Nephron progenitor cell (in vitro differentiated cells): ENCODE results near the gene HES2.

Source experiments
- DNase-seq: peaks from one replicate; pipeline ENCODE4 v3.0.0; 2021
- H3K27ac Mint-ChIP-seq: 2 replicates; pipeline ENCODE4 v1.8.0; 2021; ENCODE audit warnings: mild to moderate bottlenecking, moderate library complexity, mixed read lengths
- H3K27me3 Mint-ChIP-seq: 2 replicates; pipeline ENCODE4 v1.8.0; 2021; ENCODE audit warnings: mild to moderate bottlenecking, low read depth, mixed read lengths; ENCODE audit not compliant: poor library complexity
- H3K36me3 Mint-ChIP-seq: 2 replicates; pipeline ENCODE4 v1.8.0; 2021; ENCODE audit warnings: low read depth, mixed read lengths
- H3K4me1 Mint-ChIP-seq: 2 replicates; pipeline ENCODE4 v1.8.0; 2021; ENCODE audit warnings: mixed read lengths
- H3K4me3 Mint-ChIP-seq: 2 replicates; pipeline ENCODE4 v1.8.0; 2021; ENCODE audit warnings: mild to moderate bottlenecking, moderate library complexity, mixed read lengths
- H3K9me3 Mint-ChIP-seq: 2 replicates; pipeline ENCODE4 v1.8.0; 2021; ENCODE audit warnings: mild to moderate bottlenecking, moderate library complexity, mixed read lengths
- CTCF ChIP-seq: fragments of 200-600 bp; sonication (generic); IDR thresholded peaks from 2 replicates; pipeline ENCODE4 v1.5.0; 2021; ENCODE audit warnings: antibody characterized with exemption

Gene HES2

DNA sequence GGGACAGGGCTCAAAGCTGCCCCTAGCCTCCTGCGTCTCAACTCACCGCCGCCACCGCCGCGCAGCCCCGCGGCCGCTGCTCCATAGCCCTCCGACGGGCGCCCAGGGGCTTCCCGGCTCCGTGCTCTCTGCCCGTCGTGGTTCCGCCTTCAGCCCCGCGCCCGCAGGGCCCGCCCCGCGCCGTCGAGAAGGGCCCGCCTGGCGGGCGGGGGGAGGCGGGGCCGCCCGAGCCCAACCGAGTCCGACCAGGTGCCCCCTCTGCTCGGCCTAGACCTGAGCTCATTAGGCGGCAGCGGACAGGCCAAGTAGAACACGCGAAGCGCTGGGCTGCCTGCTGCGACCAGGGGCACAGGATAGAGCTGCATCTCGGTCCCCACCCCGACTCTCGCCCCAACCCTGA, 46.3 kb upstream of the HES2 start, which contains the start of gene TNFRSF25:
TSS of gene TNFRSF25 (minus strand) at position 151 of the 400 bp plus-strand sequence. CDS start at position 85, 66 bp downstream.
- no peak for TF ChIP-seq CTCF
- peaks cover 37% of the 10 kb centered on the region for H3K27me3 Mint-ChIP-seq
- peaks cover 1% of the 10 kb centered on the region for H3K4me1 Mint-ChIP-seq
- no peak for DNase-seq
- H3K36me3 Mint-ChIP-seq: peaks cover 16% of the 10 kb centered on the region
- no peak within 1 kb of the TSS for H3K4me3 Mint-ChIP-seq
- no peak within 1 kb of the TSS for H3K27ac Mint-ChIP-seq
- no peaks in the 10 kb centered on the region for H3K9me3 Mint-ChIP-seq

DNA sequence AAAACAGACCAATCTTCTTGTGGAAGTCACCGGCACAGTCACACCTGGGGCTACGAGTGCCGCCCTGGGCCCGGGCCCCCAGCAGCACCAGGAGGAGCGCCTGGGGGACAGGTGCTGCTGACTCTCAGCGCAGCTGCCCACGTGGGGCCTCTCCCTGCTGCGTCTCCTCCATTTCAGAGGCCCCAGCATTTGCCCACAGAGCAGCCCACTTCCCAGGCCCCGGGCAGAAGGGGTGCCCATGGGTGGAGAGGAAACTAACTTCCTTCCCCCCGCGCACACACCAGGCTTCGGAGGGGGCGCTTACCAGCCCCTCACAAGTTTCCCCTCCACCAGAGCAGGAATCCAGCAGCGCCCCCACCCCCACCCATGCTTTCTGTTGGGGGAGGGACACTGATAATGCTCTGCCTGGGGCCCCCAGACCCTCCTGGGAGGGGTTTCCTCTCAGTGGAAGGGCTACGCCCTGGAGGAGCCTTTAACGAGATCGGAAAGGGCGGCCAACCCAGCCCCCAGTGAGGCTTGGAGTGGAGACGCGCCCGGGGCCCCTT, 45.8 kb upstream of the HES2 start:
- no peak overlapping the region for H3K27ac Mint-ChIP-seq
- no peak overlapping the region for H3K4me3 Mint-ChIP-seq
- peaks cover 16% of the 10 kb centered on the region for H3K36me3 Mint-ChIP-seq
- H3K27me3 Mint-ChIP-seq: peaks cover 42% of the 10 kb centered on the region
- peaks cover 6% of the 10 kb centered on the region for H3K4me1 Mint-ChIP-seq
- TF ChIP-seq CTCF: no peak
- DNase-seq: no peak
- no peaks in the 10 kb centered on the region for H3K9me3 Mint-ChIP-seq

- Mint-ChIP-seq H3K27me3 (peaks cover 42% of the 10 kb centered on the region), H3K4me1 (peaks cover 12% of the 10 kb centered on the region), H3K36me3 (peaks cover 16% of the 10 kb centered on the region), H3K4me3 (no peak overlapping the region), H3K27ac (no peak overlapping the region), H3K9me3 (no peaks in the 10 kb centered on the region)
- DNase-seq: no peak
- TF ChIP-seq CTCF: no peak
These were observed 45.2 kb upstream of the HES2 start for GRCh38 chr1:6464915-6465314.

GRCh38 chr1:6464514-6464836, 44.8 kb upstream of the HES2 start:
- Mint-ChIP-seq H3K9me3 (no peaks in the 10 kb centered on the region), H3K4me3 (no peak overlapping the region), H3K4me1 (peaks cover 17% of the 10 kb centered on the region), H3K36me3 (peaks cover 16% of the 10 kb centered on the region), H3K27me3 (peaks cover 46% of the 10 kb centered on the region), H3K27ac (no peak overlapping the region)
- TF ChIP-seq CTCF: no peak
- no peak for DNase-seq

DNA sequence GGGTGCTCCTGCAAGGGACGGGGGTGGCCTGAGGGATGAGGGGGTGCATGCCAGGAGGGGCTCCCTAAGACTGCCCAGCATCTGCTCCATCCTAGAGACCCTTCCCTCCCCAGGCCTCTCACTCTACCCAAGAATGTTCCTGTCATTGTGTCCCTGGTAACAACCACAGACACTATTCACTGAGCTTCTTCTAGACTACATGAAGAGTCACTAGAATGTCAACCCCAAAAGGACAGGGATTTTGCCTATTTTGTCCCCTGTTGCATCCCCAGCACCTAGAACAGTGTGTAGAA, 43.3 kb upstream of the HES2 start:
- no peaks in the 10 kb centered on the region for H3K9me3 Mint-ChIP-seq
- TF ChIP-seq CTCF: no peak

DNA sequence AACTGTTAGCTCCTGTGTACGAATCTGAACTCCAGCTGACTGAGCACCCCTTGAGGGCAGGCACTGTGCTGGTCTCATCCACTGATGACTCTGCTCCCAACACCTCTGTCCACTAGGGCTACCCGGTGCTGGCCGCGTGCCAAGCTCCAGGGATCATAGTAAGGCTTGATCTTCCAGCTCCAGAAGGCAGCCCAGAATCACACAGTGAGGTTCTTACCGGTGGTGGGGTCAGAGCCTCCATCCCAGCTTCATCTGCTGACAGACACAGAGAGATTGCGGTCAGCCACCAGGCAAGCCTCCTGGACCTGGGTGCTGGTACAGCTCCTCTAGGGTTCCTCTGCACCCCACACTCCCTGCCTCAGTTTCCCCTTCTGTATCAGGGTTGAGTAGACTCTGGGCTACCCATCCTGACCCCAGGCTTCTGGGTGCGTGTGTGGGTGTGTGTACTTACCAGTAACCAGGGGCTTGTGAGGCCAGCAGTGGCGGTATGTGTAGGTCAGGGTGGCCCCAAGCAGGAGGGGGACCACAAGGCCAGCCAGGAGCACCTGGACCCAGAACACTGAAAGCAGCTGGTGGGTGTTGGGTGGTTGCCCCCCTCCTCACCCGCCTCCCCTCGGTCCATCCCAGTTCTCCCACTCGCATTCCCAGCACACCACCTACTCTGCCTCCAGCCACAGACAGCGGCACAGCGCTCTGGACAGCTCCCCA, 42.8 kb upstream of the HES2 start:
- H3K4me1 Mint-ChIP-seq: peaks cover 22% of the 10 kb centered on the region
- no peaks in the 10 kb centered on the region for H3K9me3 Mint-ChIP-seq
- no peak for DNase-seq
- H3K36me3 Mint-ChIP-seq: peaks cover 11% of the 10 kb centered on the region
- TF ChIP-seq CTCF: no peak
- H3K27ac Mint-ChIP-seq: no peak overlapping the region
- peaks cover 47% of the 10 kb centered on the region for H3K27me3 Mint-ChIP-seq
- no peak overlapping the region for H3K4me3 Mint-ChIP-seq

More for the DNA sequence above, 43.3 kb upstream of the HES2 start:
- no peak overlapping the region for H3K27ac Mint-ChIP-seq
- H3K4me1 Mint-ChIP-seq: peaks cover 20% of the 10 kb centered on the region
- H3K27me3 Mint-ChIP-seq: peaks cover 49% of the 10 kb centered on the region
- no peak for DNase-seq
- no peak overlapping the region for H3K4me3 Mint-ChIP-seq
- peaks cover 11% of the 10 kb centered on the region for H3K36me3 Mint-ChIP-seq
